HEK293T (cell line): ENCODE data around the gene GPR18.

Experiments used
- BHLHE40 ChIP-seq: fragments of 450-650 bp; IDR thresholded peaks from 2 replicates; pipeline ENCODE4 v1.6.1; 2016; ENCODE audit warnings: mild to moderate bottlenecking, moderate library complexity, borderline replicate concordance
- CTBP1 ChIP-seq: fragments of 450-650 bp; IDR thresholded peaks from 2 replicates; pipeline ENCODE4 v1.6.1; 2016; ENCODE audit warnings: borderline replicate concordance
- ELF4 ChIP-seq: fragments of 450-650 bp; IDR thresholded peaks from 2 replicates; pipeline ENCODE4 v1.6.1; 2017; ENCODE audit warnings: antibody characterized with exemption
- FOXA1 ChIP-seq: fragments of 450-650 bp; IDR thresholded peaks from 2 replicates; pipeline ENCODE4 v1.6.1; 2016; ENCODE audit warnings: mild to moderate bottlenecking
- FOXM1 ChIP-seq: fragments of 450-650 bp; IDR thresholded peaks from 2 replicates; pipeline ENCODE4 v1.6.1; 2017; ENCODE audit warnings: mild to moderate bottlenecking, borderline replicate concordance
- LEF1 ChIP-seq: fragments of 450-650 bp; IDR thresholded peaks from 2 replicates; pipeline ENCODE4 v1.6.1; 2017; ENCODE audit warnings: mild to moderate bottlenecking, borderline replicate concordance
- NFRKB ChIP-seq: fragments of 450-650 bp; IDR thresholded peaks from 2 replicates; pipeline ENCODE4 v1.6.1; 2016; ENCODE audit warnings: mild to moderate bottlenecking, moderate library complexity
- SP1 ChIP-seq: fragments of 450-650 bp; IDR thresholded peaks from 2 replicates; pipeline ENCODE4 v1.6.1; 2017
- SUZ12 ChIP-seq: fragments of 450-650 bp; IDR thresholded peaks from 2 replicates; pipeline ENCODE4 v1.6.1; 2016; ENCODE audit warnings: mild to moderate bottlenecking

GRCh38 chr13:99224021-99224420 is 34.2 kb downstream of the GPR18 start:
- TF ChIP-seq NFRKB (no peak), FOXA1 (no peak), SUZ12 (no peak), FOXM1 (no peak), BHLHE40 (no peak), CTBP1 (no peak), SP1 (no peak), LEF1 (no peak), ELF4 (no peak)
